ENCODE measurements around the gene VCAN. TPM values are rescaled to one million over a fixed set of nuclear protein-coding genes. Genes with fewer than 3 reads are reported as not detected.

VCAN gene
- total RNA-seq, 4 donors from 2014 or later: 51.6 to 144 (median 91.3) TPM

DNA sequence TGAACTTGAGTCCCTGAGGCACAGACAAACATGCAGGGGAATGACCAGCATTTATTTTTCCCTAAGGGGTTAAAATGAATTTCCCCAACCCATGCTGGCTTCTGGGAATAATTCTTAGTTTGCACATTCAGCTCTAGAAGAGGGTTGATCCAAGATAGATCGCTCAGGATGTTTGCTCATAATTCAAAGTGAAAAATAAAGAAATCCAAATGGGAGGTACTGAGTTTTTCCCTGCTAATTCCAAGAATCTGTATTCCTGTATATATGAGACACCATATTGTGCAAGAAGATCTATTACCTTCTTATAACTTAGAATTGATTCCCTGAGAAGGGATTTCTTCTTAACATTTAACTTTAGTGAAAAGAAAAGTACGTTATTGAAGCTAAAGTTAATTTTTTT, 96.2 kb downstream of the VCAN start:
- DNase-seq (ENCODE audit: low spot score) (no peak), ATAC-seq (ENCODE audit: low FRiP score) (no peak)
- TF ChIP-seq, protein P1, sequence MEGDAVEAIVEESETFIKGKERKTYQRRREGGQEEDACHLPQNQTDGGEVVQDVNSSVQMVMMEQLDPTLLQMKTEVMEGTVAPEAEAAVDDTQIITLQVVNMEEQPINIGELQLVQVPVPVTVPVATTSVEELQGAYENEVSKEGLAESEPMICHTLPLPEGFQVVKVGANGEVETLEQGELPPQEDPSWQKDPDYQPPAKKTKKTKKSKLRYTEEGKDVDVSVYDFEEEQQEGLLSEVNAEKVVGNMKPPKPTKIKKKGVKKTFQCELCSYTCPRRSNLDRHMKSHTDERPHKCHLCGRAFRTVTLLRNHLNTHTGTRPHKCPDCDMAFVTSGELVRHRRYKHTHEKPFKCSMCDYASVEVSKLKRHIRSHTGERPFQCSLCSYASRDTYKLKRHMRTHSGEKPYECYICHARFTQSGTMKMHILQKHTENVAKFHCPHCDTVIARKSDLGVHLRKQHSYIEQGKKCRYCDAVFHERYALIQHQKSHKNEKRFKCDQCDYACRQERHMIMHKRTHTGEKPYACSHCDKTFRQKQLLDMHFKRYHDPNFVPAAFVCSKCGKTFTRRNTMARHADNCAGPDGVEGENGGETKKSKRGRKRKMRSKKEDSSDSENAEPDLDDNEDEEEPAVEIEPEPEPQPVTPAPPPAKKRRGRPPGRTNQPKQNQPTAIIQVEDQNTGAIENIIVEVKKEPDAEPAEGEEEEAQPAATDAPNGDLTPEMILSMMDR (IDR thresholded peaks at IDR 0.05): no peak

DNA sequence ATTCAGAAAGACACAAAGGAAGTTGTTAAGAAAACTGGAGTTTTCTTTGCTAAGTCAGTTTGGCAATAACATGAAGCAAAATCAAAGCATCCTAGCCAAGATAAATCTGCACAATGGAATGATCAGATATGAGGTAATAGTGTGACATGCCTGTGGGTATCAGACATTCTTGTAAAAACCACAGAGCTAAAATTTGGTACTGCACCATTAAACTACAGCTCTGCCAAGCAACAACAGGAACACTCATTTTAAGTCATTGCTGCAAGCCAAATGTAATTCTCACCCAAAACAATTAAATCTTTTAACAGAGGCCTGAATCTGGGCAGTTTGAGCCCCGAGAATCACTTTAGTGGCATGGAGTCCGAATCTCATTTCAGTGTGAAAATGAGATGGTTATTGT, 96.6 kb downstream of the VCAN start:
- ATAC-seq (ENCODE audit: low FRiP score) (no peak), DNase-seq (ENCODE audit: low spot score) (no peak)
- TF ChIP-seq, protein P1 (IDR thresholded peaks at IDR 0.05): no peak

DNA sequence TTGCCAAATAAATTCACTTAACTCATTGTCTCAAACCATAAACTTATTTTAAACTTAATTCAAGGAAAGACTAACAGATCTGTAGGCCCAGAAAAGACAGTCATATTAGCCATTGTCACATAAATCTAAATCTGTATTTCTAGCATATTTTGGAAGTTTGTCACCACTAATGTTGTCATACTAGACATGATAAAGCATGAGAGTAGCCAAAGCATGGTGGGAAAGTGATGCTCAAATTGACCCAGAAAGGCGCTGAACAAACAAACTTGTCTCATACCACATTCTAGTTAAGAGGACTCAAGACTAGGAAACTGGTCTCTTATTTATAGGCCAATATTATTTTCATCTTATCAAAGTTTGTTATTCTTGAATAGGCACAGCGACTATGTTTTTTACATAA, 99.4 kb downstream of the VCAN start:
- ATAC-seq (ENCODE audit: low FRiP score): no peak
- TF ChIP-seq, protein P1 (IDR thresholded peaks at IDR 0.05): no peak
- no peak for DNase-seq (ENCODE audit: low spot score)

DNA sequence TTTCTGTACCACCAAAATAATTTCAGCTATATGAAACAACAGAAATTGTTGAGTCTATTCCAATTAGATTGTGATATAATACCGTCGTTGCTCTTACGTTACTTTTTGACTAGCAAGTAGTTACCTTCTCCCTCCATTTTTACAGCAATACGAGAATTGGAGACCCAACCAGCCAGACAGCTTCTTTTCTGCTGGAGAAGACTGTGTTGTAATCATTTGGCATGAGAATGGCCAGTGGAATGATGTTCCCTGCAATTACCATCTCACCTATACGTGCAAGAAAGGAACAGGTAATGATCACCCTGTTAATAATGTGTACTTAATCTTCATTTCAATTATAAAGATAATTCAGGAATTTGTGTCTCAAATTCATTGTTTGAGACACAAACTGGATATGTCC, 100.7 kb downstream of the VCAN start:
- DNase-seq (ENCODE audit: low spot score): no peak
- no peak for ATAC-seq (ENCODE audit: low FRiP score)
- TF ChIP-seq, protein P1 (IDR thresholded peaks at IDR 0.05): no peak

DNA sequence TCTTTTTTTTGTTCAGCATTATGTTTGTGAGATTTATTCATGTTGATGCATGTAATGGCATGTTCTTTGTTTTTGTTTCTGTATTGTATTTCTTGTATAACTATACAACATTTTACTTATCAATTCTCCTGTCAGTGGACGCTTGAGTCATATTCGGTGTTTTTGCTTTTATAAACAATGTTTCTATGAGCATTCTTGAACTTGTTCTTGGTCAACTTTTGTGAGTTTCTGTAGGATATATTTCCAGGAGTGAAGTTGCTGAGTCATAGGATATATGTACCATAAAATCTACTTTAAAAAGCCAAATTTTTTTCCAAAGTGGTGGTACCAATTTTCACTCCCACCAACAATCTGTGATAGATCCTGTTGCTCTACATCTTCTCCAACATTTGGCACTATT, 104.8 kb downstream of the VCAN start:
- no peak for DNase-seq (ENCODE audit: low spot score)
- no peak for ATAC-seq (ENCODE audit: low FRiP score)

DNA sequence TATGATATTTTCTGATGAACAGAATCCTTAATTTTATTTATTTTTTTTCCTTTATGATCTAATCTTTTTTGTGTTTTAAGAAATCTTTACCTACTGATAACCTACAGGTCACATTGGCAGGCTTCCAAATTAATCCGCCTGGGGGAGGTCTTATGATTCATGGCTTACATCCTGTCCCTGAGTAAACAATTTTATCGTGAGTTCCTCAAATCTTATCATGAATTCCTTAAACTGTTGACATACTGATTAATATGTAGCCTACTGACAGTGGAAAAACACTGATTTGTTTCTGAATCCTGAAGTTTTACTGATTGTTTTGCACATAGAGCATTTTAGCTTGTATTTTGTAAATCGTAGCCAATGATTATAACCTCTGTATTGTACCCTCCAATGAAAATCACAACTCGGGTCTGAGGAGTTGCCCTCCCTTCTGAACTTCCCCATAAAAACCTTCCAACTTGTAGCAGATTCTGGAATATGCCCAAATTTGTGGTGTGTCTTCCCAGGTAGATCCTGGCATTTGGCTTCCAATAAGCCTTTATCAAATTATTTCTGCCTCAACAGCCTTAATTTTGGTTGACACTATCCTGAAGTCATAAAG, 105.6 kb downstream of the VCAN start:
- no peak for ATAC-seq (ENCODE audit: low FRiP score)
- TF ChIP-seq, protein P1 (IDR thresholded peaks at IDR 0.05): no peak
- no peak for DNase-seq (ENCODE audit: low spot score)

More for the DNA sequence above, 104.8 kb downstream of the VCAN start:
- TF ChIP-seq, protein P1 (IDR thresholded peaks at IDR 0.05): no peak

DNA sequence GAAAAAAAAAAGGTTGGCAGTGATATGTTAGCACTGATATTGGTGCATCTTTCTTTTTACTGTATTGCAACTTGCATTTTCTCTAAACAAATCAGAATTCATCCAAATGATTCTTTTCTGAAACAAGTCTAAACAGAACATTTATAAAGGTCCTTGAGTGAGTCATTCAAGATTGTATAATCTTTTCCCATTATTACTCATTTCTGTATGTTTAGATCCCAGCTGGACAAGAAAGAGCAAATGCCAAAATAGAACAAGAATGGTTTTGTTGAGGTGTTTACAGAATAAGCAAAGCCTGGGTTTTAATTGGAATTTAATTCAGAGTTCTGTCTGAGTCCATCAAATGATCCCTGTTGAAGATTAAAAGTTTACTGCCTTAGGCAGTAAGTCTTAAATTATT, 112.3 kb downstream of the VCAN start:
- DNase-seq (ENCODE audit: low spot score) (no peak), ATAC-seq (ENCODE audit: low FRiP score) (no peak)
- TF ChIP-seq, protein P1 (IDR thresholded peaks at IDR 0.05): no peak
